Ishikawa (cell line): ENCODE data around the gene BBS7.

Experiments
- CEBPB ChIP-seq: IDR thresholded peaks from 2 replicates; pipeline ENCODE4 v1.6.1; 2012
- CREB1 ChIP-seq: IDR thresholded peaks from 2 replicates; pipeline ENCODE4 v1.6.1; 2012; ENCODE audit warnings: low read depth
- EGR1 ChIP-seq: IDR thresholded peaks from 2 replicates; pipeline ENCODE4 v1.6.1; 2012
- EP300 ChIP-seq: IDR thresholded peaks from 2 replicates; pipeline ENCODE4 v1.6.1; 2012; ENCODE audit warnings: borderline replicate concordance
- FOXM1 ChIP-seq: IDR thresholded peaks from 2 replicates; pipeline ENCODE4 v1.6.1; 2012; ENCODE audit warnings: low read depth, borderline replicate concordance
- NFIC ChIP-seq: IDR thresholded peaks from 2 replicates; pipeline ENCODE4 v1.6.1; 2012
- RAD21 ChIP-seq: IDR thresholded peaks from 2 replicates; pipeline ENCODE4 v1.6.1; 2012; ENCODE audit warnings: low read depth
- TAF1 ChIP-seq: IDR thresholded peaks from 2 replicates; pipeline ENCODE4 v1.6.1; 2012; ENCODE audit warnings: low read depth, mild to moderate bottlenecking
- TCF12 ChIP-seq: IDR thresholded peaks from 2 replicates; pipeline ENCODE4 v1.6.1; 2012; ENCODE audit warnings: low read depth
- TEAD4 ChIP-seq: IDR thresholded peaks from 2 replicates; pipeline ENCODE4 v1.6.1; 2012
- YY1 ChIP-seq: IDR thresholded peaks from 2 replicates; pipeline ENCODE4 v1.6.1; 2012; ENCODE audit warnings: low read depth
- ZBTB7A ChIP-seq: IDR thresholded peaks from 2 replicates; pipeline ENCODE4 v1.6.1; 2012; ENCODE audit warnings: low read depth
- TF ChIP-seq, protein P1 (sequence below): IDR thresholded peaks from 2 replicates; pipeline ENCODE4 v1.6.1; 2012
- TF ChIP-seq, protein P2 (sequence below): IDR thresholded peaks from 2 replicates; pipeline ENCODE4 v1.6.1; 2012; ENCODE audit warnings: low read depth, mild to moderate bottlenecking
- TF ChIP-seq, protein P3 (sequence below): IDR thresholded peaks from 2 replicates; pipeline ENCODE4 v1.6.1; 2012

Gene BBS7

GRCh38 chr4:121824950-121825349, 45.3 kb downstream of the BBS7 start:
- TF ChIP-seq EGR1 = no peak
- no peak for TF ChIP-seq ZBTB7A
- TF ChIP-seq, protein P1, sequence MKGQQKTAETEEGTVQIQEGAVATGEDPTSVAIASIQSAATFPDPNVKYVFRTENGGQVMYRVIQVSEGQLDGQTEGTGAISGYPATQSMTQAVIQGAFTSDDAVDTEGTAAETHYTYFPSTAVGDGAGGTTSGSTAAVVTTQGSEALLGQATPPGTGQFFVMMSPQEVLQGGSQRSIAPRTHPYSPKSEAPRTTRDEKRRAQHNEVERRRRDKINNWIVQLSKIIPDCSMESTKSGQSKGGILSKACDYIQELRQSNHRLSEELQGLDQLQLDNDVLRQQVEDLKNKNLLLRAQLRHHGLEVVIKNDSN = no peak
- no peak for TF ChIP-seq CEBPB
- no peak for TF ChIP-seq EP300
- no peak for TF ChIP-seq FOXM1
- TF ChIP-seq YY1 = no peak
- no peak for TF ChIP-seq TCF12
- TF ChIP-seq RAD21 = no peak
- no peak for TF ChIP-seq TEAD4
- TF ChIP-seq, protein P2, sequence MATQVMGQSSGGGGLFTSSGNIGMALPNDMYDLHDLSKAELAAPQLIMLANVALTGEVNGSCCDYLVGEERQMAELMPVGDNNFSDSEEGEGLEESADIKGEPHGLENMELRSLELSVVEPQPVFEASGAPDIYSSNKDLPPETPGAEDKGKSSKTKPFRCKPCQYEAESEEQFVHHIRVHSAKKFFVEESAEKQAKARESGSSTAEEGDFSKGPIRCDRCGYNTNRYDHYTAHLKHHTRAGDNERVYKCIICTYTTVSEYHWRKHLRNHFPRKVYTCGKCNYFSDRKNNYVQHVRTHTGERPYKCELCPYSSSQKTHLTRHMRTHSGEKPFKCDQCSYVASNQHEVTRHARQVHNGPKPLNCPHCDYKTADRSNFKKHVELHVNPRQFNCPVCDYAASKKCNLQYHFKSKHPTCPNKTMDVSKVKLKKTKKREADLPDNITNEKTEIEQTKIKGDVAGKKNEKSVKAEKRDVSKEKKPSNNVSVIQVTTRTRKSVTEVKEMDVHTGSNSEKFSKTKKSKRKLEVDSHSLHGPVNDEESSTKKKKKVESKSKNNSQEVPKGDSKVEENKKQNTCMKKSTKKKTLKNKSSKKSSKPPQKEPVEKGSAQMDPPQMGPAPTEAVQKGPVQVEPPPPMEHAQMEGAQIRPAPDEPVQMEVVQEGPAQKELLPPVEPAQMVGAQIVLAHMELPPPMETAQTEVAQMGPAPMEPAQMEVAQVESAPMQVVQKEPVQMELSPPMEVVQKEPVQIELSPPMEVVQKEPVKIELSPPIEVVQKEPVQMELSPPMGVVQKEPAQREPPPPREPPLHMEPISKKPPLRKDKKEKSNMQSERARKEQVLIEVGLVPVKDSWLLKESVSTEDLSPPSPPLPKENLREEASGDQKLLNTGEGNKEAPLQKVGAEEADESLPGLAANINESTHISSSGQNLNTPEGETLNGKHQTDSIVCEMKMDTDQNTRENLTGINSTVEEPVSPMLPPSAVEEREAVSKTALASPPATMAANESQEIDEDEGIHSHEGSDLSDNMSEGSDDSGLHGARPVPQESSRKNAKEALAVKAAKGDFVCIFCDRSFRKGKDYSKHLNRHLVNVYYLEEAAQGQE = no peak
- no peak for TF ChIP-seq NFIC
- TF ChIP-seq CREB1 = no peak
- TF ChIP-seq, protein P3, sequence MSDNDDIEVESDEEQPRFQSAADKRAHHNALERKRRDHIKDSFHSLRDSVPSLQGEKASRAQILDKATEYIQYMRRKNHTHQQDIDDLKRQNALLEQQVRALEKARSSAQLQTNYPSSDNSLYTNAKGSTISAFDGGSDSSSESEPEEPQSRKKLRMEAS = no peak
- TF ChIP-seq TAF1 = no peak

DNA sequence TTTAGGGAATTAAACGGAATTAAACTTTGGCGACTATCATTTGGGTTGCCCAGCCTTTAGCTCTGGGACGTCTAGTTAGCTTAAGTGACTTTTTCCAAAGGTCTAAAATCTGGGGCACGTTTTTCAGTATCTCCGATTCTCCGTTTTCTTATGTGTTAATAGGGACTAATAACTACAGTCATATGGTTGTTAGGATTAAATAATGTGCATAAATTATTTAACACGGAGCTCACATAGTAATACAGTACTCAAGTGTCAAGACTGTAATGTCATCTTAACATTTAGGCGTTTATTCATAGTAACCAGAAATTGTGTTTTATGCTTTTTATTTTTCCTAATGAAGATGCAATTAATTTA, 46.1 kb downstream of the BBS7 start:
- no peak for TF ChIP-seq FOXM1
- no peak for TF ChIP-seq TCF12
- no peak for TF ChIP-seq EP300
- no peak for TF ChIP-seq CEBPB
- TF ChIP-seq, protein P3 = no peak
- no peak for TF ChIP-seq ZBTB7A
- no peak for TF ChIP-seq EGR1
- no peak for TF ChIP-seq YY1
- TF ChIP-seq, protein P2 = no peak
- no peak for TF ChIP-seq RAD21
- TF ChIP-seq TAF1 = no peak
- TF ChIP-seq TEAD4 = no peak
- TF ChIP-seq, protein P1 = no peak
- no peak for TF ChIP-seq NFIC
- no peak for TF ChIP-seq CREB1

GRCh38 chr4:121823505-121824170, 46.6 kb downstream of the BBS7 start, which contains the start of gene CCNA2:
CCNA2 (minus strand) TSS chr4:121823883; CDS start chr4:121823628, 255 bp downstream.
- no peak for TF ChIP-seq YY1
- TF ChIP-seq, protein P1 = no peak
- no peak for TF ChIP-seq EGR1
- TF ChIP-seq, protein P3 = peak; percentile 88
- TF ChIP-seq NFIC = no peak
- 0 out of 2 replicates have a peak, but pooled peaks have one; percentile 13 for TF ChIP-seq EP300
- TF ChIP-seq ZBTB7A = no peak
- TF ChIP-seq FOXM1 = peak; percentile 100
- peak; percentile 26 for TF ChIP-seq TEAD4
- peak; percentile 84 for TF ChIP-seq CEBPB
- peak; percentile 29; the same call in 1 of the 2 replicates for TF ChIP-seq TCF12
- no peak for TF ChIP-seq RAD21
- peak; percentile 97 for TF ChIP-seq CREB1
- TF ChIP-seq TAF1 = peak; percentile 76
- TF ChIP-seq, protein P2 = no peak
